ES-I3 (cell line): ENCODE results near the gene AP3S1.
"Not testable (repeated sequence)": the region's sequence is repeated elsewhere in the genome, so short reads cannot be mapped to it uniquely, and the experiment has no call there.

Experiments used
- H3K36me3 ChIP-seq: 2 replicates; pipeline ENCODE4 v1.6.1; 2013; ENCODE audit warnings: mild to moderate bottlenecking, low read length, control low read depth, moderate library complexity; ENCODE audit not compliant: insufficient read depth
- H3K4me1 ChIP-seq: 2 replicates; pipeline ENCODE4 v1.6.1; 2013; ENCODE audit warnings: mild to moderate bottlenecking, control low read depth, low read length; ENCODE audit not compliant: insufficient read depth
- H3K9ac ChIP-seq: 2 replicates; pipeline ENCODE4 v1.6.1; 2013; ENCODE audit warnings: low read depth, mild to moderate bottlenecking, low read length, moderate library complexity
- H3K9me3 ChIP-seq: 2 replicates; pipeline ENCODE4 v1.6.1; 2013; ENCODE audit warnings: mild to moderate bottlenecking, low read length, moderate library complexity; ENCODE audit not compliant: control insufficient read depth, insufficient read depth

The AP3S1 gene

GRCh38 chr5:115869256-115869795, 27.6 kb downstream of the AP3S1 start:
- peaks cover 4% of the 10 kb centered on the region; the same call in 1 of the 2 replicates for H3K4me1 ChIP-seq
- H3K9me3 ChIP-seq, result no peaks in the 10 kb centered on the region
- H3K36me3 ChIP-seq, result no peaks in the 10 kb centered on the region
- no peak overlapping the region for H3K9ac ChIP-seq

- H3K9me3 ChIP-seq, result no peaks in the 10 kb centered on the region
- H3K9ac ChIP-seq, result no peak overlapping the region
- H3K4me1 ChIP-seq, result no peaks in the 10 kb centered on the region
- H3K36me3 ChIP-seq, result no peaks in the 10 kb centered on the region
Measured at GRCh38 chr5:115872447-115872846, 30.7 kb downstream of the AP3S1 start.

GRCh38 chr5:115873392-115873791, 31.7 kb downstream of the AP3S1 start:
- Histone ChIP-seq H3K9me3 (no peaks in the 10 kb centered on the region), H3K9ac (no peak overlapping the region), H3K4me1 (no peaks in the 10 kb centered on the region), H3K36me3 (no peaks in the 10 kb centered on the region)

GRCh38 chr5:115875447-115875846, 33.7 kb downstream of the AP3S1 start:
- no peak overlapping the region for H3K9ac ChIP-seq
- H3K36me3 ChIP-seq, result no peaks in the 10 kb centered on the region
- H3K4me1 ChIP-seq, result no peaks in the 10 kb centered on the region
- no peaks in the 10 kb centered on the region for H3K9me3 ChIP-seq

- H3K9ac ChIP-seq, H3K9me3 ChIP-seq, H3K36me3 ChIP-seq, H3K4me1 ChIP-seq: not testable (repeated sequence)
Measured at GRCh38 chr5:115877342-115877741, 35.6 kb downstream of the AP3S1 start.

GRCh38 chr5:115882434-115882833, 40.7 kb downstream of the AP3S1 start:
- not testable (repeated sequence) for H3K36me3 ChIP-seq, H3K9ac ChIP-seq, H3K4me1 ChIP-seq, H3K9me3 ChIP-seq

GRCh38 chr5:115884704-115885103, 43.0 kb downstream of the AP3S1 start:
- Histone ChIP-seq H3K9me3 (no peaks in the 10 kb centered on the region), H3K4me1 (no peaks in the 10 kb centered on the region), H3K9ac (no peak overlapping the region)

GRCh38 chr5:115885208-115885607, 43.5 kb downstream of the AP3S1 start:
- H3K36me3 ChIP-seq, H3K9ac ChIP-seq, H3K9me3 ChIP-seq, H3K4me1 ChIP-seq: not testable (repeated sequence)

More at GRCh38 chr5:115884704-115885103, 43.0 kb downstream of the AP3S1 start:
- H3K36me3 ChIP-seq, result no peaks in the 10 kb centered on the region

- Histone ChIP-seq H3K36me3 (no peaks in the 10 kb centered on the region), H3K4me1 (no peaks in the 10 kb centered on the region), H3K9ac (no peak overlapping the region), H3K9me3 (no peaks in the 10 kb centered on the region)
Measured at GRCh38 chr5:115888027-115888426, 46.3 kb downstream of the AP3S1 start.

- Histone ChIP-seq H3K4me1 (no peaks in the 10 kb centered on the region), H3K9me3 (no peaks in the 10 kb centered on the region), H3K36me3 (no peaks in the 10 kb centered on the region), H3K9ac (no peak overlapping the region)
Measured at GRCh38 chr5:115892021-115892420, 50.3 kb downstream of the AP3S1 start.

- Histone ChIP-seq H3K9ac (no peak overlapping the region), H3K9me3 (no peaks in the 10 kb centered on the region), H3K36me3 (no peaks in the 10 kb centered on the region), H3K4me1 (no peaks in the 10 kb centered on the region)
Measured at GRCh38 chr5:115894342-115894741, 52.6 kb downstream of the AP3S1 start.

- Histone ChIP-seq H3K9me3 (no peaks in the 10 kb centered on the region), H3K9ac (no peak overlapping the region), H3K4me1 (no peaks in the 10 kb centered on the region), H3K36me3 (no peaks in the 10 kb centered on the region)
Measured at GRCh38 chr5:115895821-115896220, 54.1 kb downstream of the AP3S1 start.

GRCh38 chr5:115898656-115899055, 56.9 kb downstream of the AP3S1 start:
- Histone ChIP-seq H3K4me1 (no peaks in the 10 kb centered on the region), H3K9me3 (no peaks in the 10 kb centered on the region), H3K36me3 (no peaks in the 10 kb centered on the region), H3K9ac (no peak overlapping the region)

- Histone ChIP-seq H3K9me3 (no peaks in the 10 kb centered on the region), H3K36me3 (no peaks in the 10 kb centered on the region), H3K9ac (no peak overlapping the region), H3K4me1 (no peaks in the 10 kb centered on the region)
Measured at GRCh38 chr5:115907177-115907576, 65.4 kb downstream of the AP3S1 start.

GRCh38 chr5:115913623-115914400, 72.1 kb downstream of the AP3S1 start:
- H3K36me3 ChIP-seq, H3K4me1 ChIP-seq, H3K9me3 ChIP-seq, H3K9ac ChIP-seq: not testable (repeated sequence)
